ENCODE data around the gene PPP6R2. TPM values are rescaled to one million over a fixed set of nuclear protein-coding genes. Genes with fewer than 3 reads are reported as not detected.

PPP6R2 gene
- total and polyA plus RNA-seq, 2 donors (not counting 1 experiment from before 2014, with no cell fraction given) = 19.7 to 44.4 TPM

GRCh38 chr22:50337262-50338041 is 5.7 kb upstream of the PPP6R2 start:
- no peak overlapping the region for H3K9ac ChIP-seq (ENCODE audit: insufficient read depth, low read length)
- no peak overlapping the region for H3K4me2 ChIP-seq (ENCODE audit: extremely low read depth, insufficient read depth, low read length)
- H3K4me3 ChIP-seq (replicated peaks in 1 of 4; ENCODE audit: control extremely low read depth in 1 of 4, insufficient read depth in 1 of 4, low read depth in 3 of 4, low read length in 4 of 4) = no peak overlapping the region
- H3K36me3 ChIP-seq (ENCODE audit: control insufficient read depth, insufficient read depth, low read length) = no peaks in the 10 kb centered on the region
- no peaks in the 10 kb centered on the region for H3K79me2 ChIP-seq (ENCODE audit: control insufficient read depth, insufficient read depth, low read length)
- TF ChIP-seq, protein P1, sequence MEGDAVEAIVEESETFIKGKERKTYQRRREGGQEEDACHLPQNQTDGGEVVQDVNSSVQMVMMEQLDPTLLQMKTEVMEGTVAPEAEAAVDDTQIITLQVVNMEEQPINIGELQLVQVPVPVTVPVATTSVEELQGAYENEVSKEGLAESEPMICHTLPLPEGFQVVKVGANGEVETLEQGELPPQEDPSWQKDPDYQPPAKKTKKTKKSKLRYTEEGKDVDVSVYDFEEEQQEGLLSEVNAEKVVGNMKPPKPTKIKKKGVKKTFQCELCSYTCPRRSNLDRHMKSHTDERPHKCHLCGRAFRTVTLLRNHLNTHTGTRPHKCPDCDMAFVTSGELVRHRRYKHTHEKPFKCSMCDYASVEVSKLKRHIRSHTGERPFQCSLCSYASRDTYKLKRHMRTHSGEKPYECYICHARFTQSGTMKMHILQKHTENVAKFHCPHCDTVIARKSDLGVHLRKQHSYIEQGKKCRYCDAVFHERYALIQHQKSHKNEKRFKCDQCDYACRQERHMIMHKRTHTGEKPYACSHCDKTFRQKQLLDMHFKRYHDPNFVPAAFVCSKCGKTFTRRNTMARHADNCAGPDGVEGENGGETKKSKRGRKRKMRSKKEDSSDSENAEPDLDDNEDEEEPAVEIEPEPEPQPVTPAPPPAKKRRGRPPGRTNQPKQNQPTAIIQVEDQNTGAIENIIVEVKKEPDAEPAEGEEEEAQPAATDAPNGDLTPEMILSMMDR (conservative IDR thresholded peaks at IDR 0.05 in 1 of 2, IDR thresholded peaks at IDR 0.05 in 1 of 2; ENCODE audit: low read depth in 1 of 2, low read length in 2 of 2) = no peak
- no peak overlapping the region for H3K27ac ChIP-seq (ENCODE audit: insufficient read depth, low read length)
- no peaks in the 10 kb centered on the region for H4K20me1 ChIP-seq (ENCODE audit: control insufficient read depth, extremely low read depth, insufficient read depth, low read length)
- H3K27me3 ChIP-seq (ENCODE audit: control insufficient read depth, insufficient read depth, low read length) = no peaks in the 10 kb centered on the region
- no peak overlapping the region for H2AFZ ChIP-seq (ENCODE audit: low read length)
- no peak for DNase-seq (ENCODE audit: low read depth in 2 of 2)
- peaks cover 3% of the 10 kb centered on the region for H3K4me1 ChIP-seq (ENCODE audit: control insufficient read depth, extremely low read depth, insufficient read depth, low read length)
- H3K9me3 ChIP-seq (ENCODE audit: control insufficient read depth, insufficient read depth, low read depth, low read length) = no peaks in the 10 kb centered on the region

DNA sequence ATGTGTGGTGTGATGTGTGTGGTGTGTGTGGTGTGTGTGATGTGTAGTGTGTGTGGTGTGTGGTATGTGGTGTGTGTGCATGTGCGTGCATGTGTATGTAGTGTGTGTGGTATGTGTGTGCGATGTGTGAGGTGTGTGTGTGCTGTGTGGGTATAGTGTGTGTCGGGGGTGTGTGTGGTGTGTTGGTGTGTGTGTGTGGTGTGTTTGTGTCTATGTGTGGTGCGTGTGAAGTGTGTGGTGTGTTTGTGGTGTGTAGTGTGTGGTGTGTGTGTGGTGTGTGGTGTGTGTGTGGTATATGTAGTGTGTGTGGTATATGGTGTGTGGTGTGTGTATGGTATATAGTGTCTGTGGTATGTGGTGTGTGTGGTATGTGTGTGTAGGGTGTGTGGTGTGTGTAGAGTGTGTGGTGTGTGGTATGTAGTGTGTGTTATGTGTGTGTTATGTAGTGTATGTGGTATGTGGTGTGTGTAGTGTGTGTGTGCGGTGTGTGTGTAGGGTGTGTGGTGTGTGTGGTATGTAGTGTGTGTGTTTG is 5.0 kb upstream of the PPP6R2 start:
- Histone ChIP-seq H3K9me3 (ENCODE audit: control insufficient read depth, insufficient read depth, low read depth, low read length) (no peaks in the 10 kb centered on the region), H3K4me2 (ENCODE audit: extremely low read depth, insufficient read depth, low read length) (no peak overlapping the region), H3K27ac (ENCODE audit: insufficient read depth, low read length) (no peak overlapping the region), H3K79me2 (ENCODE audit: control insufficient read depth, insufficient read depth, low read length) (no peaks in the 10 kb centered on the region), H3K36me3 (ENCODE audit: control insufficient read depth, insufficient read depth, low read length) (no peaks in the 10 kb centered on the region), H4K20me1 (ENCODE audit: control insufficient read depth, extremely low read depth, insufficient read depth, low read length) (no peaks in the 10 kb centered on the region), H3K4me1 (ENCODE audit: control insufficient read depth, extremely low read depth, insufficient read depth, low read length) (peaks cover 3% of the 10 kb centered on the region), H3K9ac (ENCODE audit: insufficient read depth, low read length) (peak overlapping the region; percentile 2), H3K4me3 (replicated peaks in 1 of 4; ENCODE audit: control extremely low read depth in 1 of 4, insufficient read depth in 1 of 4, low read depth in 3 of 4, low read length in 4 of 4) (no peak overlapping the region), H2AFZ (ENCODE audit: low read length) (no peak overlapping the region), H3K27me3 (ENCODE audit: control insufficient read depth, insufficient read depth, low read length) (no peaks in the 10 kb centered on the region)
- no peak for DNase-seq (ENCODE audit: low read depth in 2 of 2)
- TF ChIP-seq EZH2 (IDR thresholded peaks at IDR 0.05; ENCODE audit: low read length, missing control alignments) = no peak

- H4K20me1 ChIP-seq (ENCODE audit: control insufficient read depth, extremely low read depth, insufficient read depth, low read length) = no peaks in the 10 kb centered on the region
- H3K4me1 ChIP-seq (ENCODE audit: control insufficient read depth, extremely low read depth, insufficient read depth, low read length) = peaks cover 3% of the 10 kb centered on the region
- no peak overlapping the region for H3K4me3 ChIP-seq (replicated peaks in 1 of 4; ENCODE audit: control extremely low read depth in 1 of 4, insufficient read depth in 1 of 4, low read depth in 3 of 4, low read length in 4 of 4)
- no peak overlapping the region for H3K27ac ChIP-seq (ENCODE audit: insufficient read depth, low read length)
- no peak overlapping the region for H3K4me2 ChIP-seq (ENCODE audit: extremely low read depth, insufficient read depth, low read length)
- H3K9me3 ChIP-seq (ENCODE audit: control insufficient read depth, insufficient read depth, low read depth, low read length) = no peaks in the 10 kb centered on the region
- H3K9ac ChIP-seq (ENCODE audit: insufficient read depth, low read length) = no peak overlapping the region
- no peaks in the 10 kb centered on the region for H3K36me3 ChIP-seq (ENCODE audit: control insufficient read depth, insufficient read depth, low read length)
- DNase-seq (ENCODE audit: low read depth in 2 of 2) = peak in 1 of 2 donors; percentile 38
- H2AFZ ChIP-seq (ENCODE audit: low read length) = no peak overlapping the region
- TF ChIP-seq EZH2 (IDR thresholded peaks at IDR 0.05; ENCODE audit: low read length, missing control alignments) = no peak
- TF ChIP-seq, protein P1 (conservative IDR thresholded peaks at IDR 0.05 in 1 of 2, IDR thresholded peaks at IDR 0.05 in 1 of 2; ENCODE audit: low read depth in 1 of 2, low read length in 2 of 2) = no peak
- H3K27me3 ChIP-seq (ENCODE audit: control insufficient read depth, insufficient read depth, low read length) = no peaks in the 10 kb centered on the region
- peaks cover 2% of the 10 kb centered on the region for H3K79me2 ChIP-seq (ENCODE audit: control insufficient read depth, insufficient read depth, low read length)
Observed at GRCh38 chr22:50338860-50339462, 4.2 kb upstream of the PPP6R2 start.
